ENCODE measurements around the gene PLEK.
"Not testable (repeated sequence)": the region's sequence is repeated elsewhere in the genome, so short reads cannot be mapped to it uniquely, and the experiment has no call there.

The PLEK gene

GRCh38 chr2:68365087-68365486 is at the start of gene PLEK:
PLEK (plus strand) TSS chr2:68365282; CDS start chr2:68365352, 70 bp downstream.
- no peak for DNase-seq

DNA sequence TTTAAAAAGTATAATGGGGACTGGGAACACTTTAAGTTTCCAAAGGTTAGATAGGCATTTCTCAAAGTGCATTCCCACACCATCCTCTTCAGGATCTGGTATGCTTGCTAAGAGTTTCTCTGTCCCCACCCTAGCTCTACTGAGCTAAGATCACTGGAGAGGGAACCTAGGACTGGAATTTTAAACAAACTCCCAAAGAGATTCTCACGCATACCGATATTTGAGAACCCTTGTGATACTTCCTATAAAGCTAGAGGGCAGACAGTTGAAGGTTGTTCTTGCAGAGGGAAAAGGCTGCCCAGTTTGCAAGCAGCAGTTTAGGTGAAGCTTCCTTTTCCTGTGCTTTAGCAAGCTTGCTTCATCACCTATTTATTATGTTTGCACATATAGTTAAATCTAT is 49.0 kb upstream of the PLEK start:
- DNase-seq, result no peak

DNA sequence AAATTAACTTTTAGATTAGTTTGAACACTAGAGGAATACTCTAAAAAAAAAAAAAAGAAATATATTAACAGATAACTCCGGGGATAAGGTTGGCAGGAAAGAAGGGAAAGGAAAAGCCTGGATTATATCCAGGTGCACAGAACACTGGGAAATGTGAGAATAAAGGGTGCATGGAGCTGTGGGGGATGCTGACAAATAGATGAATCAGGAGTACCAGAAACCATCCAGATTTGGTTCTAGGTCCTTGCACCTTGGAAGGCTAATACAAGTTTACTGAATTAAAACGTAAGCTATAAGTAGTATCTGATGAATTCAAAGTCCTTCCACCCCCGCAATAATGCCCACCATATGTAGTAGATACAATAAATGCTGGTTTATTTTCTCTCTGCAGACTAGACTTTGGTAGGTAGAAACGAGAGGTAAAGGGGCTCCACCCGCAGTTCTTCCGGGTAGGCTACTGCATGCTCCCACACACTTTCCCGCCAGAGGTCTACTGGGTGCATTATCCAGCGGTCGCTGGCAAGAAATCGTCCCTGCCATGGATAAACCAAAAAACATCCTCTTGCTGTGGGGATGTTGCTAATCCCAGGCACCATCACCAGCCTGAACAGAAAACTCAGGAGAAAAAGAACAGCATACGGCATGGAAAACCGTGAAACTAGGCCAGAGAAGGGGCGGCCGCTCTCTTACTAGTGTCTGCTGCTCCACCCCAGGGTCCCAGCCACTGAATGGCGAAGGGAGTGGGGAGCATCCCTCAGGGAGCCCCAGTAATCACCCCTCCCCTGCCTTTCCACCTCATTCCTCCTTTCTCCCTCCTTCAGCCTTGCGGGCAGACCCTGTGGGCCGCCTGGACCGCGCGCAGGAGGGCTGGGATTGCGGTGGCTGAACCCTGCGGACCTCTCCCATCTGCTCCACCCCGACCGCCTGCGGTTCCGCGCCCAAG is 46.8 kb upstream of the PLEK start:
- no peak for DNase-seq

DNA sequence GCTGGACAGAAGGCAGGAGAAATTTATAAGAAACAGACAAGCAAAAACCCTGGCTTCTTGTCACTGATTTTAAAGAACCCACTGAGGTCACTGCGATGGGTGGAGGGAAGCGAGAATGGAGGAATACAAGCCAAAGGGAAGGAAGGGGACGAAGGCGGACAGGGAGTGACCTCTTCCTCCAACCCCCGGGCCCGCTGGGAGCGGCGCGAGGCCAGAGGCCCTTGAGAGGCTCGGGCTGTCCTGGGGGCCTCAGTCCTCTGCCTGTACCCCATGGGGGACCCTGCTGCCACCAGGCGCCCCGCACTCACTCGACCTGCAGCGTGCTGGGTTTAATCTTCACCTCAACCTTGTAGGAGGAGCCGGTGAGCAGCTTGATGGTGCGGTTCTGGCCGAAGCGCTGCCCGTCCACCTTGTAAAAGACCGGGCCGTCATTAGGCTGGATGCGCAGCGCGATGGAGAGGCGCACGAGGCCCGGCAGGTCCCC is 46.1 kb upstream of the PLEK start:
- no peak for DNase-seq

GRCh38 chr2:68319398-68320117 is 45.5 kb upstream of the PLEK start, which contains the start of gene CNRIP1:
CNRIP1 (minus strand) TSS chr2:68319949; CDS start chr2:68319400, 549 bp downstream.
- no peak for DNase-seq

DNA sequence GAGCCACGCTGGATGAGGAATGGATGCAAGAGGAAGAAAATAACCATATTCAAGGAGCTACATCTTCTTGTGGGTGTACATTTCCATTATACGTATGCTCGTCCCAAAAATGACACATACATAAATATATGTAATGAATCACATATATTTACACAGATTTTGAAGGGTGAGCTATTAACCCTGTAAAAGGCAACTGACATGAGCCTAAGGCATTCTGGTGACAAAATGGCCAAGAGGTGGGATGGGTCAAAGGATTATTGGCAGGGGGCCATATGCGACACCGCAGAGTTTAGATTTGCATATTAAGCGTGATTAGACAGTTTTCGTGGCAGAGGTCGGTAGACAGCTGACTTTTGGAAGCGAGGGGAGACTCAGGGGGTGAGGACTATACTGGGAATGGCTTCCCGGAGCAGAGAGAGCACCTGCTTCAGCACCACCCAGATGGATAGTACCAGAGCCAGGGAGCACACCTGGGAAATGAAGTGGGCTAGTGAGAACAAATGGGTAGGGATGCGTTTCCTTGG is 44.9 kb upstream of the PLEK start:
- DNase-seq, result no peak

DNA sequence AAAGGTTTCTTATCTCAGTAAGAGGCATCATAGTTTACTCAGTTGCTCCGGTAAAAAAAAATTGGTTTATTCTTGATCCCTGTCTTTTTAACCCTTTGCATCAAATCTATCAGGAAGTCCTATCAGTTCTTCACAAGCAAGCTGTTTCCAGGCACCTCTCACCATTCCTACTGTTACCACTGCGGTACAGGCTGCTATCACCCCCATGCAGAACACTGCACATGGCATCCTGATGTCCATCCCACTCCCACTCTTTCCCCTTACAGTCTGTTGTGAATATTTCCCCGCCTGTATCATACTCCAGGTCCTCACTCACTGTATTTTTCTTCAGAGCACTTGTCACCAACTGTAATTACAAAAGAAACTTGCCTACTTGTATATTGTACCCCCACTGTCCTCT is 40.0 kb upstream of the PLEK start:
- no peak for DNase-seq

DNA sequence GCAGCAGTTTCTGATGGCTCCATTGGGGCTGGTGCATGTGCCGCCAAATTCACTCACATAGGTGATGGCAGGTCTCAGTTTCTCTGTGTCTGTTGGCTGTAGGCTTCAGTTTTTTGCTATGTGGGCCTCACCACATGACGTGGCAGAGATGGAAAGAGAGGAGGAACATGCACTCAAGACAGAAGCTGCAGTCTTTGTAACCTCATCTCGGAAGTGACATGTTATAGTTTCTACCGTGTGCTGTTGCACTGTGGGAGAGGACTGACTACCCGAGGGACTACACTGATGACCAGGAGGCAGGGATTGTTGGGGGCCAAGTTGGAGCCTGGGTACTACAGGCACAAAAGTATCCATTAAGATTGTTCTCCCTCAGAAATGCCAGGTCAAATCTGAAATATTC is 36.2 kb upstream of the PLEK start:
- no peak for DNase-seq

GRCh38 chr2:68330691-68331090 is 34.4 kb upstream of the PLEK start:
- DNase-seq, result peak; percentile 23

- DNase-seq, result no peak
Measured at GRCh38 chr2:68333009-68333408, 32.1 kb upstream of the PLEK start.

DNA sequence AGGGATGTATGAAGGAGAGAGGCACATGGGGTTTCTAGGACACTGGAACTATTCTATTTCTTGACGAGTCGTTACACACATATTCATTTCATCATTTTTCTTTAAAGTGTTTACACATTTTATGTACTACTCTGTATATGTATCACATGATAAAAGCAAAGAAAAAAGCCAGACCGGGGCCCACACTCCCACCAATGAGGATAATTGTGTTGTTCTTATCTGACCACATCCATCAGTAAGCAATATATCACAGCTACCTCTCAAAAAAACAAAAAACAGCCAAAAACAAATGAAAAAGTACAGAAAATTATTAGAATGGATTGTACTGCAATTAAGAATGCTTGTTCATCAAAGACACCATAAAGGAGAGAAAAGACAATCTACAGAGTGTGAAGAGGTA is 31.2 kb upstream of the PLEK start:
- no peak for DNase-seq

GRCh38 chr2:68336192-68336591 is 28.9 kb upstream of the PLEK start:
- DNase-seq, result no peak

DNA sequence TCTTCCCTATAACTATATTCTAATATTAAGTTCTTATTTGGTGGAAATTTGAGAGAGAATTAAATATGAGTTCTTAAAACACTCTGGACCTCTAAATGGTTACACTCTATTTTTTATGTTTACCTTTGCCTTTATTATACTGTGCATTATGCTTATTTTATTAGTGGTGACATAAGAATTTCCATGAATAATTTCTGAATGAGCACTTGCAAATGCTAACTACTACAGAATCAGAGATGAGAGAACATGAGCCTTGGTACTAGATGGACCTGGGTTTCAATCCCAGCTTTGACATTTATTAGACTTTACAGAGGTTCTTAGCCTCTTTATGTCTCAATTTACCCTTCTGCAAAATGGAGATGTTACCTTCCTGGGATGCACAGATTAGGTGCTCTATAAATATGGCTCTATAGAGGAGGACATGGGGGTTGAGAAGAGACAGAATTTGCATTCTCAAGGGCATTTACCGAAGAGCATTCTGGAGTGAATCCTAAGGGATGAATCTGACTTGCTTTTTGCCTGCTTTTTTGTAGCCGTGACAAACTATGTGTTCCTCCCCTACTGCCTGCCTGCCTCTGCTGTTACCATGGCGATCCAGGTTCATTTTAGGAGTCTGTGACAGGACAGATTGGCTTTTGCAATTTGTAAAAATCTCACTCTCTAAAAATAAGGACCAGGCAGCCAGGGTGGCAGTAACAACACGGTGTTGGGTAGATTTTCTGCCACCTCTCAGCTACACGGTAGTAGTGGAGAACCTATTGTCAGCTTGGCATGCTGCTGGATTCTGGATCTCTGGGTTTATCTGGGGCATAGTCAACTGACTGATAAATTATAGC is 24.6 kb upstream of the PLEK start:
- no peak for DNase-seq

DNA sequence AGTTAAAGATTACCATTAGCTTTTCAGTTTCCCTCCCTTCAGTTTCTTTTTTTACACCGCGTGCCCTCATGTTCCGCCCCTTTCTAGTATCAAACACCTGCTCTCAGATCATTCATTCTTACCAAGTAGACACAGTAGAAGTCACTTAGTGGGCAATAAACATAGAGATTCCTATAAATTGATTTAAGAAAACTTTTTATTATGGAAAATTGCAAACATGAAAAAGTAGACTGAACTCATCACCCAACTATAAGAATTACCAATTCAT is 24.1 kb upstream of the PLEK start:
- no peak for DNase-seq

GRCh38 chr2:68341583-68341982 is 23.5 kb upstream of the PLEK start:
- no peak for DNase-seq

DNA sequence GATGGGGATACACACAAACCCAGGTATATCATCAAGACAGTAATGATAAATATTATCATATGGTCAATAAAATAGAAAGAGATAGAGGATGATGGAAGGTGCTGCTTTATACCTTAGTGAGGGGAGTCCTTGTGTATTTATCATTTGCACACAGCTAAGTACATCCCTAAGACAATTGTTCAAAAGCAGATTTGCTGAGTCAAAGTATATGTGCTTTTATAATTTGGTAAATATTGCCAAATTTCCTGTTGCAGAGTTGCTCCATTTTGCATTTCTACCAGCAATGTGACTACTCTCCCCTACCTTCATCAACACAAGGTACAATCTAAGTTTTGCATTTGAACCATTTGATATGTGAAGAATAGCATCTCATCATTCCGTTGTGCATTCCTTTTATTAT is 22.6 kb upstream of the PLEK start:
- no peak for DNase-seq

- DNase-seq, result no peak
Measured at GRCh38 chr2:68344031-68344430, 21.1 kb upstream of the PLEK start.

DNA sequence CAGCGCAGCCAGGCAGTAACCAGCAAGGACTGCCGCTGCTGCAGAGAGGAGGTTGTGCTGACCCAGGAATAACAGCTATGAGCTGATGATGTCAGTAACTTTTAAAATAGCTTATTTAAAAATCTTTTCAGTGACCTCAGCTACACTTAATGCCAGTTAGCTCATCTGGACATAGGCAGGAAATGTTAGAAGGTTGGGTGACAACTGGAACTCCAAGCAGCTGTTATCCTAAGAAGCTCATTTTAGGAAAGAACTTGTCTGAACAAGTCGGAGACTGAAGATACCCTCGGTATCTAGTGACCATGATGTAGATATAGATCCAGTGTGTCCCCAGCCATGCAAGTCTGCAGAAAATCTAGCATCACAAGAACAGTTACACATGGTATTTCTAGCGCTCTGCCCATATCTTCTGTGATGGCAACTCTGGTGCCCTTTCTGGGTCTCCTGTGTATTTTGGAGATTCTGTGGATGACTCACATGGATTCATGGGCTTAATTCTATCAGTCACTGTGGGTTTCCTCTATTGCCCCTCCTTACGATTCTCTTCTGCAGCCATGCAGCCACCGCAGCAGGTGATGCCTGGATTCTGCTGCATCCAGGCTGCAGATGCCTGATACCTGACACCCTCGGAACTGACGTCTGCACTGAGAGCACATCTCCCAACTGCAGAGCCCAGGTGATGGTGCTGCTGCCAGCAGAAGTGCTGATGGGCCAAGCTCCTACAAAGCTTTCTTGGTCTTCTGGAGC is 19.8 kb upstream of the PLEK start:
- no peak for DNase-seq

DNA sequence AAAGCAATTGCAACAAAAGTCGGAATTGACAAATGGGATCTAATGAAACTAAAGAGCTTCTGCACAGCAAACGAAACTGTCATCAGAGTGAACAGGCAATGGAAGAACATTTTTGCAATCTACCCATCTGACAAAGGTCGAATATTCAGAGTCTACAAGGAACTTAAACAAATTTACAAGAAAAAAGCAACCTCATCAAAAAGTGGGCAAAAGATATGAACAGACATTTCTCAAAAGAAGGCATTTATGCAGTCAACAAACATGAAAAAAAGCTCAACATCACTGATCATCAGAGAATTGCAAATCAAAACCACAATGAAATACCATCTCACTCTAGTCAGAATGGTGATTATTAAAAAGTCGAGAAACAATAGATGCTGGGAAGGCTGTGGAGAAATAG is 16.0 kb upstream of the PLEK start:
- not testable (repeated sequence) for DNase-seq

DNA sequence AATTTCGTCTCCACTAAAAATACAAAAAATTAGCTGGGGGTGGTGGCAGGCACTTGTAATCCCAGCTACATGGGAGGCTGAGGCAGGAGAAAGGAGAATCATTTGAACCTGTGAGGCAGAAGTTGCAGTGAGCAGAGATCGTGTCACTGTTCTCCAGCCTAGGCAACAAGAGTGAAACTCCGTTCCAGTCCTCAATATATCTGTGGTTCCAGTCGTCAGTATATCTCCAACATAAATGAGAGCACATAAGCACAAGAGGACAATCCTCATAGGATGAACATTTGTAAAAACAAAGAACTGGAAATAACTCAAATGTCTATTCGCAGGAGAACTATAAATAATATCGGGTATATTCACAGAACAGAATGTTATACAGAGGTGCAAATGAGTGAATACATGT is 13.1 kb upstream of the PLEK start:
- DNase-seq, result no peak

DNA sequence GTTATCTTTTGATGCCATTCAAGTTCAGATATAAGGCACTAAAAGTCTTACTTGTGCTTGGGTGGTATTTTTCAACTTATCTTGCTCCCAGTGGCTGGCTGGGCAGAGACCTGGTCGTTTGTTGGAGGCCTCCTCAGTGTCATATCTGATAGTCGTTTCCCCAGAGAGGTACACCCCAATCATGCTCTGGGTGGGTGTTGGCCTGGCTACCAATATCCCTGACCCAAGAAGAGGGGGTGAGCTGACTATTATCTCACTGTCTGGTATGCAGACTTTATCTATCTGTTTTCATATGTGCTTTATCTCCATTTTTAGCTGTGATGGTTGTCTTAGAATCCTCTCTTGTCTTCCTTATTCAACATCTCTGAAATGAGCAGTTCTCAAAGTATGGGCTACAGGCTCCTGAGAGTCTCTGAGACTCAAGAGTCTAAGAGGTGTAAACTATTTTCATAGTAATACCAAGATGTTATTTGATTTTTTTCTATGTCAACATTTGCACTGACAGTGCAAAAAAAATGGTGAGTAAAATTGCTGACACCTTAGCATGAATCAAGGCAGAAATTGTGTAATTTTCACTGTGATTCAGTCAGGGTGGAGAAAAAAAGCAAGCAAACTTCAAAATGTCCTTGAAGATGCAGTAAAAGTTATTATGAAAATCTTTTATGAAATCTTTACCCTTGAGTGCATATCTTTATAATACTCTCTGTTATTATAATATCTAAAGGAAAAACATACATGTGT is 12.3 kb upstream of the PLEK start:
- DNase-seq, result no peak
